ENCODE data around the gene BCAM. TPM values are rescaled to one million over a fixed set of nuclear protein-coding genes. Genes with fewer than 3 reads are reported as not detected.
"Not testable (repeated sequence)": the region's sequence is repeated elsewhere in the genome, so short reads cannot be mapped to it uniquely, and the experiment has no call there.

The BCAM gene
- total RNA-seq, 1 experiment from 2014 or later, result 12.9 TPM

DNA sequence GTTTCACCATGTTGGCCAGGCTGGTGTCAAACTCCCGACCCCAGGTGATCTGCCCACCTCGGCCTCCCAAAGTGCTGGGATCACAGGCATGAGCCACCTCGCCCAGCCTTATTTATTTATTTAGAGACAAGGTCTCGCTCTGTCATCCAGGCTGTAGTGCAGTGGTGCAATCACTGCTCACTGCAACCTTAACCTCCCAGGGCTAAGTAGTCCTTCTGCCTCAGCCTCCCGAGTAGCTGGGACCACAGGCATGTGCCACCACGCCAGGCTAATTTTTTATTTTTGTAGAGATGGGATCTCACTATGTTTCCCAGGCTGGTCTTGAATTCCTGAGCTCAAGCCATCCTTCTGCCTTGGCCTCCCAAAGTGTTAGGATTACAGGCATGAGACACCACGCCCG is 25.5 kb downstream of the BCAM start:
- H3K27ac ChIP-seq (ENCODE audit: low read length); H3F3A ChIP-seq (ENCODE audit: low read length, unreplicated experiment); CTCF ChIA-PET; POLR2A ChIA-PET (ENCODE audit: unreplicated experiment); H3K9me3 ChIP-seq (ENCODE audit: low read length); H3K9ac ChIP-seq (ENCODE audit: low read length); H3K36me3 ChIP-seq (ENCODE audit: low read depth, low read length); H3K4me1 ChIP-seq (ENCODE audit: insufficient read depth, low read length); H2AFZ ChIP-seq (ENCODE audit: low read length); intact Hi-C loops (cut with micrococcal nuclease); H3K4me2 ChIP-seq (ENCODE audit: low read length); DNase-seq; H3K9me2 ChIP-seq (replicated peaks; ENCODE audit: low read length); BruUV-seq (replicated peaks); H4K20me1 ChIP-seq (ENCODE audit: low read length); ATAC-seq; H3K27me3 ChIP-seq (ENCODE audit: low read length); H3K79me2 ChIP-seq (ENCODE audit: low read length); H3K4me3 ChIP-seq (ENCODE audit: low read length): not testable (repeated sequence)

DNA sequence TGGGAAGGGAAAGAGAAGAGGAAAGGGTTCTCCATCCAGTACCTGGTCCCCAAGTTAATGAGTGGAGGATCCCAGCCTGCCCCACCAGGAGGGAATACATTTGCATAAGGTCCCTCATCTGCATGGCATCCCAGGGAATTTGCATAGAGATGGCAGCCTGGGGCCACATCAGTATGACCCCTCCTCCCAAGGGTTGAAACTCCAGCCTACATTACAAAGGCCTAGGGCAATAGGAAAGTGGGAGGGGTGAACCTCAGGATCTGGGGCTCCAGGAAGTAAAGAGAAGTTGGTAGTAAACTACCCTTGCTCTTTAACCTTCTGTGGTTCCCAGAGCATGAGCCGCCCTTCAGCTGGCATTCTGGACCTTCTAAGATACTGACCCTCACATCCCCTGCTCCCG is 30.4 kb downstream of the BCAM start:
- no peaks in the 10 kb centered on the region for H3K79me2 ChIP-seq (ENCODE audit: low read length)
- H3K4me2 ChIP-seq (ENCODE audit: low read length), result no peak overlapping the region
- no peak overlapping the region for H3K4me3 ChIP-seq (ENCODE audit: low read length)
- no peak overlapping the region for H2AFZ ChIP-seq (ENCODE audit: low read length)
- intact Hi-C loops (cut with micrococcal nuclease), result no loop called here
- DNase-seq (no peak), ATAC-seq (no peak)
- H3K27ac ChIP-seq (ENCODE audit: low read length), result no peak overlapping the region
- no peaks in the 10 kb centered on the region for H3K9me2 ChIP-seq (replicated peaks; ENCODE audit: low read length)
- no peaks in the 10 kb centered on the region for H3K9me3 ChIP-seq (ENCODE audit: low read length)
- ChIA-PET CTCF (no interaction called here), POLR2A (ENCODE audit: unreplicated experiment) (no interaction called here)
- H3K4me1 ChIP-seq (ENCODE audit: insufficient read depth, low read length), result no peaks in the 10 kb centered on the region
- H3K36me3 ChIP-seq (ENCODE audit: low read depth, low read length), result no peaks in the 10 kb centered on the region
- H4K20me1 ChIP-seq (ENCODE audit: low read length), result no peaks in the 10 kb centered on the region
- no peaks in the 10 kb centered on the region for H3K27me3 ChIP-seq (ENCODE audit: low read length)
- TF ChIP-seq EZH2 (IDR thresholded peaks at IDR 0.05; ENCODE audit: low read length, unreplicated experiment) (no peak), EZH2phosphoT487 (IDR thresholded peaks at IDR 0.05; ENCODE audit: borderline replicate concordance, low read length) (no peak)
- TF ChIP-seq, protein P1, sequence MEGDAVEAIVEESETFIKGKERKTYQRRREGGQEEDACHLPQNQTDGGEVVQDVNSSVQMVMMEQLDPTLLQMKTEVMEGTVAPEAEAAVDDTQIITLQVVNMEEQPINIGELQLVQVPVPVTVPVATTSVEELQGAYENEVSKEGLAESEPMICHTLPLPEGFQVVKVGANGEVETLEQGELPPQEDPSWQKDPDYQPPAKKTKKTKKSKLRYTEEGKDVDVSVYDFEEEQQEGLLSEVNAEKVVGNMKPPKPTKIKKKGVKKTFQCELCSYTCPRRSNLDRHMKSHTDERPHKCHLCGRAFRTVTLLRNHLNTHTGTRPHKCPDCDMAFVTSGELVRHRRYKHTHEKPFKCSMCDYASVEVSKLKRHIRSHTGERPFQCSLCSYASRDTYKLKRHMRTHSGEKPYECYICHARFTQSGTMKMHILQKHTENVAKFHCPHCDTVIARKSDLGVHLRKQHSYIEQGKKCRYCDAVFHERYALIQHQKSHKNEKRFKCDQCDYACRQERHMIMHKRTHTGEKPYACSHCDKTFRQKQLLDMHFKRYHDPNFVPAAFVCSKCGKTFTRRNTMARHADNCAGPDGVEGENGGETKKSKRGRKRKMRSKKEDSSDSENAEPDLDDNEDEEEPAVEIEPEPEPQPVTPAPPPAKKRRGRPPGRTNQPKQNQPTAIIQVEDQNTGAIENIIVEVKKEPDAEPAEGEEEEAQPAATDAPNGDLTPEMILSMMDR (conservative IDR thresholded peaks at IDR 0.05; ENCODE audit: low read depth, low read length), result no peak
- no peaks in the 10 kb centered on the region for H3F3A ChIP-seq (ENCODE audit: low read length, unreplicated experiment)
- no TSS peak for BruUV-seq (replicated peaks)
- H3K9ac ChIP-seq (ENCODE audit: low read length), result no peak overlapping the region

DNA sequence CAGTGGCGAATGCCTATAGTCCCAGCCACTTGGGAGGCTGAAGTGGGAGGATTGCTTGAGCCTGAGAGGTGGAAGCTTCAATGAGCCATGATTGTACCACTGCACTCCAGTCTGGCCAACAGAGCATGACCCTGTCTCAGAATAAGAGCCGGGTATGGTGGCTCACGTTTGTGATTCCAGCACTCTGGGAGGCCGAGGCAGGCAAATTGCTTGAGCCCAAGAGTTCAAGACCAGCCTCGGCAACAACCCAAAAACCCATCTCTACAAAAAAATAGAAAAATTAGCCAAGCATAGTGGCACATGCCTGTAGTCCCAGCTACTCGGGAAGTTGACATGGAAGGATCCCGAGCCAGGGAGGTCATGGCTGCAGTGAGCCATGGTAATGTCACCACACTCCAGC is 31.9 kb downstream of the BCAM start:
- intact Hi-C loops (cut with micrococcal nuclease), result loop anchor here (10.0 kb wide), 1 partner anchor 266 kb away; no protein-coding TSS in a partner anchor
- Histone ChIP-seq H3K4me2 (ENCODE audit: low read length) (no peak overlapping the region), H3K79me2 (ENCODE audit: low read length) (no peaks in the 10 kb centered on the region), H3K9ac (ENCODE audit: low read length) (no peak overlapping the region), H3K4me3 (ENCODE audit: low read length) (no peak overlapping the region), H2AFZ (ENCODE audit: low read length) (no peak overlapping the region), H3K9me2 (replicated peaks; ENCODE audit: low read length) (no peaks in the 10 kb centered on the region), H3K27ac (ENCODE audit: low read length) (no peak overlapping the region), H3K4me1 (ENCODE audit: insufficient read depth, low read length) (peaks cover 5% of the 10 kb centered on the region), H3K9me3 (ENCODE audit: low read length) (no peaks in the 10 kb centered on the region), H3K36me3 (ENCODE audit: low read depth, low read length) (no peaks in the 10 kb centered on the region), H3K27me3 (ENCODE audit: low read length) (no peaks in the 10 kb centered on the region), H3F3A (ENCODE audit: low read length, unreplicated experiment) (no peaks in the 10 kb centered on the region), H4K20me1 (ENCODE audit: low read length) (no peaks in the 10 kb centered on the region)
- DNase-seq, result no peak
- ChIA-PET POLR2A (ENCODE audit: unreplicated experiment) (no interaction called here), CTCF (interaction anchor here (0.7 kb wide), 1 partner anchor 196 kb away, joined by 4 read pairs; no protein-coding TSS in a partner anchor)
- no TSS peak for BruUV-seq (replicated peaks)
- no peak for ATAC-seq
- TF ChIP-seq EZH2phosphoT487 (IDR thresholded peaks at IDR 0.05; ENCODE audit: borderline replicate concordance, low read length) (no peak), EZH2 (IDR thresholded peaks at IDR 0.05; ENCODE audit: low read length, unreplicated experiment) (no peak)
- TF ChIP-seq, protein P1 (conservative IDR thresholded peaks at IDR 0.05; ENCODE audit: low read depth, low read length), result no peak
